Right forelimb (tissue), 1 donor: ENCODE results near the gene EPB41.

Source experiments
- DNase-seq: peaks from one replicate; pipeline ENCODE4 v3.0.0-alpha.2; 2018

The EPB41 gene

DNA sequence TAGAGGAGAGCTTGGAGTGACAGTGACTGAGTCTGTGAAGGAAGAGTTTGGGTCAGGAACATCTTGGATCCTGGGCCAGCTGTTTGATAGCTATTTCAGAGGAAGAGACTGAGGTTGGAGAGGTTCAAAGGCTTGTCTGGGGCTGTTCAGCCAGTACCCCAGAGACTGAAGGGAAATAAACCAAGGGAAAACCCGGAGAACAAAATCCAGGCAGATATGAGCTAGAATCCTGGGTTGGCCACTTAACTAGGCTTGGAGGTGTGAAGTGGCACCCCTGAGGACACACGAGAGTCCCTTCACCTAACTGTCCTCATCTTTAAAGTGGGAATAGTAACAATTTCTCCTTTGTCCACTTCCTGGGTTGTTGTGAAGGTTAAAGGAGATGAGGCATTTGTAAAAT is 23.1 kb upstream of the EPB41 start:
- no peak for DNase-seq

DNA sequence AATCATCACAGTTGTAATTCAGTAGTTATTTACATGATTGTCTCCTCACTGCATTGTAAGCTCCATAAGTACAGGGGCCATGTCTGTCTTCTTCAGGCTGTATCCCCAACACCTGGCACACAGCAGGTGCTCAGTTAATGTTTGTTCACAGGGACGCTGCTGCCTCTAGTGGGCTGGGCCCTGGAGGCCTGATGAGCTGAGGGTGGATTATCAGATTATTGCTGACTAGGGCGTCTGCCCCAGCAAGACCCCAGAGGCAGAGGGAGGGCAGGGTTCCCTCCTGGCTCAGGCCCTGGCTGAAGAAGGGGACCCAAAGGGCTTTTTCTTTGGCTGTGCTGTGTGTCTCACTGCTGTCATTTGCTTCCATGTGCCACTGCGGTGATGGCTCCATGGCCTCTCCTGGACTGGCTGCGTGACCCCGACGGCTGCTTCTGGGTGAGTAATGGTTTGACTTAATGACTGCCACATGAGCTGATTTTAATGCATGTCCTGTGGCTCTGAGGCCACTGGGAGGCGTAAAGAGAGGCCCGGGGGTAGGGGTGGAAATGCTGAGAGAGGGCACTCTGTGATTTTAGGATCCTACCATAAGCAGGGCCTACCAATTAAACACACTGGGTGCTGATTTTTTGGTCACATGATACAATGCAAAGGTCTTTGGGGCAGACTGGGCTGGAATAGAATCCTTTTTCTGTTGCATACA is 20.8 kb upstream of the EPB41 start:
- DNase-seq = no peak

DNA sequence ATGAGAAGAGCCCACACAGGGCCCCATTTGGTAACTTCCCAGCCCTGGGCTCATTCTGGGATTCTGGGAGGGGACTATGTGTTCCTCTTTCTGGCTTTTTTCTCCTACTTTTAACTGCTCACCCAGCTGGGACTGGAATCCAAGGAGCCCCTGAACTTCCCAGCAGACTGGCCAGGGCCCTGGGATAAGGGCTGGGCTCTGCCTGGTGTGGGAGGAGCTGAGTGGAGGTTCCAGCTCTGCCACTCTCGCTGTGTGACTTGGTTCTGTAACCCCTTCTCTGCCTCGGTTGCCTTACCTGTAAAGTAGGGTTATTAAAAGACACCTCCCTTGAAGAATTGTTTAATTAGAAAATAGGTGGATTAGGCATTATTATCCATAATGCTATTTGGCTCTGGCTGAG is 19.6 kb upstream of the EPB41 start:
- DNase-seq = no peak

DNA sequence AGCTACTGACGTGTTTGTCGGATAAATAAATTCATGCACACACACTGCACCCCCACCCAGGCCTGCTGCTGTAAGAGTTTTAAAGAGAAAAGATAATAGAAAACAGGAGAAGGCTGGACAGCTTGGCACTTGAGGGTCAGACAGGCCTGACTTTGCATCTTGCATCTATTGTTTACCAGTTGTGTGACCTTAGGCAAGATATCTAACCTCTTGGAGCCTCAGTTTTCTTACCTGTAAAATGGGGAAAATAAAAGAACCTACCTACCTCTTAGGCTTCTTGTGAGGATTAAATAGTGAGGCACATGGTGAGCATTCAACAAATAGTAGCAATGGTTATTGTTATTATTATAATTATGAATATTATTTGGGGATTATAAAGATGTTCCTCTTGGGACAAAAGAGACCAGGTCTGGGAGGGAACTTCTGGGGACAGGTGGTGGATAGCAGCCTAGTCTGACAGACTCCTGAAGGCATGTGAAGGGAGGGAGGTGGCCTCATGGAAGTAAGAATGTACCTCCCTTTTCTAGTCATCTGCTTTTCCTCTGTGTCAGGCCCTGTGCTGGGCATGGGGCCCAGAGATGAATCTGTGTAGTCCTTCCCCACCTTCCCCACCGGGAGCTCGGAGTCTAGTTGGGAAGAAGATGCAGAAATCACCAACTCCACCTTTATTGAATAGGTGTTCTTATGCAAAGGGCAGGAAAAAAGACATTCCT is 18.3 kb upstream of the EPB41 start:
- no peak for DNase-seq

DNA sequence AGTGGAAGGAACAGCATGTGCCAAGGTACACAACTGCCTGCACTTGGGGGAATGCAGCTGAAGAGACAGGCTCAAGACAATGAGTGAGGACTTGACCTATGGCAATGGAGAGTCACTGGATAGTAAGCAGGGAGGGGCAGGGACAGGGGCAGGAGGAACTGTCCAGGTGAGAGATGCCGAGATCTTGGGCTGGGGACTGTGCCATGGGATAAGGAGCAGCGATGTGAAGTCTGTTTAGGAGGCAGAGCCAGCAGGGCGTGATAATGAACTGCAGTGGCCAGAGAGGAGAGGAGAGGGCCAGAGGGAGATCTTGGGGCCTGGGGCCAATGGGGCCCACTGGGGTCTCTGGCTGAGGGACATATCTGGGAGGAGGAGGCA is 17.8 kb upstream of the EPB41 start:
- no peak for DNase-seq

DNA sequence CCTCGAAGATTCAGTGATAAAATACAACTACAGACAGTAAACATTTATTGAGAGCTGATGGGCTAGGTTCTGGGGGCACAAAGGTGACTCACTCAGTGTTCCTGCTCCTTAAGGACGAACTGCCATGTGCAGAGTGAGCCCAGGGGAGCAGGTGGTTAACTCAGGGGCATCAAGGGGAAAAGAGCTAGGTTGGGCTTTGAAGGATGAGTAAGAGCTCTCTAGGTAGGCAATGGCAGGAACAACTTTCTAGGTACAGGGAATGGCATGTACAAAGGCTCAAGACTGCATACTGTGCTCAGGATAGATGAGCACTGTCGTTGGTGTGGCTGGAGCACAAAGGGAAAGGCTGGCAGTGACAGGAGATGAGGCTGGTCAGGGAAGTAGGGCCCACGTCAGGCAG is 16.6 kb upstream of the EPB41 start:
- DNase-seq = no peak

DNA sequence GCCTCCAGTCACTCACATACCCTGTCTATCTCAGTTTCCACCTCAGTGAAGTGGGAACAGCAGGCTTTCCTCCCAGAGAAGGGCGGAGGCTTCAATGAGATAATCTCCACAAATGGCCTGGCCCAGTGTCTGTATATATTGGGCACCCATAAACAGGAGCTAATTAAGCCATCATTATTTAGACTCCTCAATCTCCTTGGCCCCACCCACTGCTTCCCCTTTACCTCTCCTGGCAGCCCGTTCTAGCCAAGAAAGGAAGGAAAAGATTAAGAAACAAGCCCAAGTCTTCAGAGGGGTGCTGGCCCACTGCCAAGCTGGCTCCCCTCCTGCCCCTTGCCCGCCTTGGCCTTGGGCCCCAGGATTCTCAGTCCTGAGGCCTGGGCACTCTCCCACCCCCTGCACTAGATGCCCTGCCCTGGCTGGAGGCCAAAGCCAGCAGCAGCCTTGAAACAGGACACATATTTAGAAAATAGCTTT is 15.9 kb upstream of the EPB41 start:
- no peak for DNase-seq

DNA sequence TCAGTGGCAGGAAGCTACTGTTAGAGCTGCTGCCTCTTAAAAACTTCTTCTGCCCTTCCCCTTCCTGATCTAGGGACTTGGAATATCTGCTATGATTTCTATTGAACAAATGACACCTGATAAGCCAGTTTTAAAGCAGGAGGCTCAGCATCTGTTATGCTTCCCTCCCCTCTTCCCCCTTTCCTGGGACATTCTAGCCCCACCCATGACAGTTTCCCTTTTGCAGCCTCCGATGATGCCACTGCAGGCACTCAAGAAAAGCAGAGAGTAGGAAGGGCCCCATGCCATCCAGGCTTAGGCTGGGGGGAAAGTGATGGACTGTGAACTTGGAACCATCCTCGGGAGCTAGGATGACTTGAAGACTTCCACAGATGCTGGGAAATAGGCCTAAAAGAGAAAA is 15.1 kb upstream of the EPB41 start:
- DNase-seq = no peak

DNA sequence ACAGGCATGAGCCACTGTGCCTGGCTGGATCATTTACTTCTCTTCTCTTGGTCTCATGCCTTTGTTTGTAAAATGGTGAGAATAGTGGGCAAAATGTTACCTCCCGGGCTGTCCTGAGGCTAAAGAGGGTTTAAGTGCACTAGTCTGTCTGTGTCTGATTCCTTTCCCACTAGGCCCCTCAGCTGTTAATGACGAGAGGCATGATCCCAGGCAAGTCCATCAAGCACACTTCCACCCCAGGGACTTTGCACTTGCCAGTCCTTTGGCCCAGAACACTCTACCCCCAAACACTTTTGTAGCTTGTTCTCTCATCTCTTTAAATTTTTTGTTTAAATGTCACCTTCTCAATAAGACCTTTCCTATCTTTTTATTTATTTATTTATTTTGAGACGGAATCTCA is 13.8 kb upstream of the EPB41 start:
- no peak for DNase-seq

DNA sequence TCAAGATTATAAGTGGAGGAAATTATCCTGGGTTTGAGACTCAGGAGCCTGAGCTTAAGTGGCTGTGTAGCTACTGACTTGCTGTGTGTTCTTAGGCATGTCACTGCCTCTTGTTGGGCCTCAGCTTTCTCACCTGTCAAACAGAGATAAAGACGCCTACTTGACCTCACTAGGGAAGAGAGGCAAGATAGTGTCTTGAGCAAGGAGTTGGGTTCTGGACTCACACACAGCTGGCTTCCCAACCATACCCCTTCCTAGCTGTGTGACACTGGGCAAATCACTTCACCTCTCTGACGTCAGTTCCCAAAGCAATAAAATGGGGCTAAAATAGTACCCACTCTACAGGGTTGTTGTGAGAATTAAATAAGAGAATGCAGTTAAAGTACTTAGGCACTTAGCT is 11.6 kb upstream of the EPB41 start:
- DNase-seq = no peak

DNA sequence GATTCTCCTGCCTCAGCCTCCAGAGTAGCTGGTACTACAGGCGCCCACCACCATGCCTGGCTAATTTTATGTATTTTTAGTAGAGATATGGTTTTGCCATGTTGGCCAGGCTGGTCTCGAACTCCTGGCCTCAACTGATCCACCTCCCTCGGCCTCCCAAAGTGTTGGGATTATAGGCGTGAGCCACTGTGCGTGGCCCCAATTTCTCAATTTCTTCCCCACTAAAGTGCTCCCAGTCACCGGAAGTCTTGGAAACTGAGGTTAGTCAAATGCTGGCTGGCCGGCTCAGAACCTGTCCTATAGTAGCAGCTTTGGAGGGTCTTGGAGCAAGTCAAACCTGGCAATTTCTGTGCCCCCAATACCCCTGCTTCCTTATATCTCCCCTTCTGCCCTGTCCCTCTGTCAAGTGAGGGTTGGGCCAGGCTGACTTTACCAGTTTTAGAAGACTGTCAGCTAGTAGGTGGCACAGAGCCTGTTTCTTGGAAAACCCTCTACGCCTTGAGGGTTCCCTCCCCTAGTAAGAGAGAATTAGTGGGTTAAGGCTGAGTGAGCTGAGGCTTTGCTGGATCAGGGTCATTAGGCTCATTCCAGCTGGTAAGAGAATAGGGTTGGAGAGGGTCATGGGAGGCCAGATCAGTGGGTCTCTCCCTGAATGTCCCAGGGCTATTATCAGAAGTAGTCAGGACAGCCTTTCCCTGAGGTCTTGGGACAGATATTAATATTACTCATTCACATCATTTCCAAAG is 8.3 kb upstream of the EPB41 start:
- DNase-seq = no peak

DNA sequence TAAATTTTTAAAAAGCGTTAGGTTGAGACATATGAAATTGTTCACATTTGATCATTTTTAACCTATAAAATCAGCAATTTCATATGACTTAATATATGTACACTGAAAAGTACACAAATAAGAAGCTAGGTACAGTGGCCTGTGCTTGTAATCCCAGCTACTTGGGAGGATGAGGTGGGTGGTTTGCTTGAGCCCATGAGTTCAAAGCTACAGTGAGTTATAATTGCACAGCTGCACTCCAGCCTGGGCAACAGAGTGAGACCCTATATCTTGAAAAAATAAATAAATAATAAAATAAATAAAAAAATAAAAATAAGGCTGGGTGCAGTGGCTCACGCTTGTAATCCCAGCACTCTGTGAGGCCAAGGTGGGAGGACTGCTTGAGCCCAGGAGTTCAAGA is 5.2 kb upstream of the EPB41 start:
- DNase-seq = no peak

DNA sequence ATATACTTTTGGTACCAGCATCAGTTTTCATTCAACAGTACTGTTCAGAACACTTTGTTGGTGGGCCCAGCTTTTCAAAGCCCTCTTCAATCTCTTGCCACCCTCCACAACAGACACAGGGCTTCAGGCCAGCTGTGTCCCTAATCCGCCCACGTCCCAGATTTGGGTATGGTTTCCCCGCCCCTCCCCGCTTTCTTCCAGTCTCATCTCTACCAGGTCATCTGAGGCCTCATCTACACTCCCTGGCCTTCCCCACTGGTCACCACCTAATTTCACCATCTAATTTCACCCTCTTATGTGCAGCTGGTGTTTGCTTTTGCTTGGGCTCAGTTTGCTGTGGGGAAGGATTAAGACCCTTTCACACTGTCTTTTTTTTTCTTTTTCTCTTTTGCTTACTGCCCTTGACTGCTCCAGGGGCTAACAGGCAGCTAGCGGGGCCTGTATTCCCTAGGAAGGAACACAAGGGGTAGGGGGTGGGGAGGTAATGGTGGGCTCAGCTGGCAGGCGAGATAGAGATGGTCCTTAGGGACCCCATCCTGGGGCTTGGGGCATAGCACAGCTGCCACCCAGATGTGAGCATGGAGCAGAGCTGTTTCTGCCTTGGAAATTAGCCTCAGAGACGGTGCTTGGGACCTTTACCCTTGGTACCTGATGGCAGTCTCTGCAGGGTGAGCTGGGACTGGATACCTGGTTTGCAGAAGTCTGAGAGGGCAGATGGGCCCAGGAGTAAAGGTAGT is 3.8 kb upstream of the EPB41 start:
- DNase-seq = no peak

DNA sequence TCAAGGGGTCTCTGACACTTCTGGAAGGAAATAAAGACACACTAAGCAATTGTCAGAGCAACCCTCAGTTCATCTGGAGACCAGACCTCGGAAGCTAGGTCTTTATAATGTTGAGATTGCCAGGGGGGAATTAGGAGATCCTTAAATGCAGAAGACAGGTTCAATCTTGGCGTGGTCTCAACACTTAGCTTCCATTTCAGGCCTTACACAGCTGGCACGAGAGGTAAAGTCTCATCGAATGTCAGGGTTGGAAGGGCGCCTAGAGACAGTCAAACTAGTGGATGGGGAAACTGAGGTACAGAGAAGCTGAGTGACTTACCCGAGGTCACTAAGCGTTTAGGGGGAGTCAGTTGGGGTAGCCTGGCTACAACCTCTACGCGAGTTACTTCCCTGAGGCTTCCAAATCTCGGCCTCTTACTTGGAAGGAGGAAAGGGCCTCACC is 562 bp upstream of the EPB41 start:
- no peak for DNase-seq

DNA sequence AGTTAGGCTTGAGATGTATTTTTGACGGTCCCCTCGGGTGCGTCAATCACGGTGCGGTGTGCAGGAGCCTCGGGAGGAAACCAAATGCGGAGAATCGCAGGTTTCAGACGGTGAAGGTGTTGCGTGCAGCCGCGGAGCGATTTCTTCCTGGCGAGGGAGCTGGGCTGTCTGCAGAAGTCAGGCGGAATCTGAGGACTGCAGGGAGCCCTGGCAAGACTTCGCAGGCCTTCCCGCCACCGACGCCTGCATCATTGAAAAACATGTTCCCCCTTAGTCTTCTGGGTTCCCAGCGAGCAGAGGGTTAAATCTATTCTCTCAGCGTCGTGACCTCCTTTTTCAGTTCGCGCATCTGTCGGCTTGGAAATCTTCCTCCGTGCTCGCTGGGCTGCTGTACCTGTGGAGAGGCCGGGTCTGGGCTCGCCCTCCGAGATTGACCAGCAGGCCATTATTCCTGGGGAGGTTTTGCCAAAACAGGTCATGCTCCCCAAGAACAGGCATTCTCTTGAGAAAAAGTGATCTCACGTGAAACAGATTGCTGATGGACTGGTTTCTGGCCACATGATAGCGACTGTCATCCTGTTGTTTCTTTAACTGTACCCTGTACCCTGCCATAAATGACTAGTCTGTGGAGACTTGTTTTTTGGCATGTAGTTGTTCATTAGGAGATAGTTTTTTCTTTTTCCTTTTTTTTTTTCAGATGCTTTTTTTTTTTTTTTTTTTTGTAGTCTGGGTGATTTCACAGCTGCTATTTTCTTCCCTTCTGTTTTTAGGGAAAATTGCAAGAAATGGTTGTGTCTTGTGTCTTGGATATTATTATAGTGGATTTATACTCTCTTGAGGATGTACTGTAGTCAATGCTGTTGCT is 894 bp downstream of the EPB41 start:
- DNase-seq = peak; percentile 73

DNA sequence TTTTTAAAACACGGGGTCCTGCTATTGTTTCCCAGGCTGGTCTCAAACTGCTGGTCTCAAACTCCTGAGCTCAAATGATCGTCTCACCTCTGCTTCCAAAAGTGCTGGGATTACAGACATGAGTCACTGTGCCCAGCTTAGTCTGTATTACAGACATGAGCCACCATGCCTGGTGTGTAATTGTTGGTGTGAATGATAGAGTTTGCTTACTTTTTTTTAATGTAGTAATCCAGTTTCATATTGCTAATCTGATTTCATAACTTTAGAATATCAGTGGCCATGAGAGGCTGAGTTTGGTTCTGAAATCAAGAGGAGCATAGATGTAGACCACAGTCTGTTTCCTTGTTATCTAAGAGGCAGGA is 3.4 kb downstream of the EPB41 start:
- no peak for DNase-seq

DNA sequence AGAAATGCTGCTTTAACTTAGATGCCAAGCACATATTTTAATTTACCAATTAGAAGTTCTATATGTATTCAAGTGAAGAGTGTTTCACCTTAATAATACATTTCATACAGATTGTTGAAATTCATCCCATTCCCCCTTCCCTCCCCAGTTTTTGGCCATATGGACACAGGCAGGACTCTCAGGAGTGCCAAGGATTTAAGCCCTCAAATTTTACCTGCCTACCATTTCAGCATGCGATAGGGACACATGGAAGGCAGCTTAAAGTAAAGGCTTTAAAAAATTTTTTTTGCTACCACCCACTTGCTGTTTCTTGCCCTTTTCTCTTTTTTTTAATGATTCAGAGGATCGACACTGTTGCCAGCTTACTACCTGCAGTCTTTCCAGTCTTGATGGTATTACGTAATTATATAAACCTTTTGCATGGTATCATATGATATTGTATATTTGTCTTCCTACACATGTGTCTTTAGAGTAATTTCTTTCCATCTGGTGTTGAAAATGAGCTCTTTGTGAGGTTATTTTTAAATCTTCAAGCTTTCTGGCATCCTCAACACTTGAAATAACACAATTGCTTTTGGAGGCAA is 7.0 kb downstream of the EPB41 start:
- DNase-seq = no peak

DNA sequence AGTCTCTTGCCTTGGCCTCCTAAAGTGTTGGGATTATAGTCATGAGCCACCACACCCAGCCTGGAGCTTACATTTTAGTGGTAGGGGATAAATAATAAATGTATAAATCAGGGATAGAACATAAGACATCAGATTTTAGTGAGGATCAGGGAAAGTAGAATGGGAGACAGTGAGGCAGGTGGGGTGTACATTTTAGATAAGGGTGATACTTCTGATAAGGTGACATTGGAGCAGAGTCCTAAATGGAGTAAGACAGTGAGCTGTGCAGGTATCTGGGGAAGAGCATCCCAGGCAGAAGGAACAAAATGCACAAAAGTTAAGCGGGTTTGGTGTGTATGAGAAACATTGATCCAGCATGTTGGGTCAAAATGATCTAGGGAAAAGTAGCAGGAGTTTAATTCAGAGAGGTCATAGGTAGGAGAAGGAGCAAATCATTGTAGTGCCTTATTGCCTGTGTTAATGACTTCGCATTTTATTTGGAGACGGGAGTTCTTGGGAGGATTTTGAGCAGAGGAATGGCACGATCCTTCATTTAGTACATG is 11.1 kb downstream of the EPB41 start:
- no peak for DNase-seq

DNA sequence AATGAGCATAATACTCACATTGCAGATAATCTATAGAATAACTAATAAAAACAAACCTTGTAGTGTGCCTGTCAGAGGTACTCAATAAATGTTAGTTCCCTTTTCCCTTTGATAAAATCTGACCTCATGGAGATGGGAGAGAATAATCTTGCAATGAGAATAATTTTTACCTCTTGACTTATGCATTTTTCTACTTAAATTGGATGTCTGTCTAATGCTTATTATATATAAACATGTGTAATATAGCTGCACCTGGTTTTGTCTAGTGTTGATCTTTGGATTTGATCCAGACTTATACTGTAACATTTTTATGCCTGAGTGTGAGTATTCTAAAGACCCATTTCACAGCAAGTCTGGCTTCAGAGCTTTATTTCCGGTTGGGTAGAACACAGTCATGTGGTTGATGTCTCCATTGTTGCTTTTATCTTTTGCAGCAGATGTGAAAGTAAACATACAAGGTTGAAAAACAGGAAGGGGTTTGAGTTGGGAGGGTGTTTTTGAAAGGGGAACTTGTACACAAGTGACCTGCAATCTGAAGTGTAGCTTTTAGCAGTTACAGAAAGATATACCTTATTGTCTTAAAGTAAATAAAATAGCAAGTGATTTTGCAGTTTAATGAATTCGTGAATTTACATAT is 12.4 kb downstream of the EPB41 start:
- DNase-seq = no peak

DNA sequence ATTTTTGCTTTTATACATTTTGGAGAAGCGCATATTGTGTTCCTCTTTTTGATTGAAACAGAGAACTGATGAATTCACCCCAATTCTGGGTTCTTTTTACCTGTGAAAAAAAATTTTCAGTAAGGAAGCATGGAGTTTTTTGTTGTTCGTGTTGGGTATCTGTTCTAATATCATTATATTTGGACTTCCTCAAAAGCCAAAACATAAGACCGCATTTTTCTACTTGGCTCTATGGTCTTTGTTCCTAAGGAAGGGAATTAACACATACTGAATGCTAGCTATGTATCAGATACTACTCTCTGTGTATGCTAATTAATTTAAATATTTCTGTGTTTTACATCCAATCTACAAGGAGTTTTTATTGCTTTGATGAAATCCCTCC is 12.9 kb downstream of the EPB41 start:
- no peak for DNase-seq

DNA sequence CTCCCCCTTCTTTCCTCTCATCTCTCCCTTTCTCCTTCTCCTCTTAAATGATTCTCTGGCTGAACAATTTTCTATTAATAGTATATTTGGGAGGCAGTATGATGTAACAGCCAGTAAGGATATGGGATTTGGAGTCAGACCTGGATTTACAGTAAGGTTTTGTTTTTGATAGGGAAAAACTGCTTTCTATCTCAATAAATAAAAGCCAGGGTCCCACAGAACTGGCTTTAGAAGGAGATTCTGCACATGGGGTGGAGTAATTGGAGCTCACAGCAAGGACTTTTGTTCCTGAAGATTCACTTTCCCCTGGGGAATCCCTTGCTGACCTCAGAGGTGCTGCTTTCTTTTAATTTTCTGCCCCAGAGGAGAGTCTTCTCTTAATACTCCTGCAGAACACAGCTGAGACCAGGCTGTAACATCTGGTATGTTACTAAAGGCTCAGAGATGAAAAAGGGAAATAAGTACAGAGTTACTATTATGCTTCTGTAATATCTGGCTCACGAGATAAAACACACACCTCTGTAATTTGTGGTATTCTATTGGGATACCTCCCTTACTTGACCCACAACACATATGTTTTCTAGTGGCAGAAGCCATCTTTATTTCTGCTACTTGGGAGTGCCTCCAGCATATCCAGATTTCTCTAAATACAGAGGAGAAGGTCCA is 13.4 kb downstream of the EPB41 start:
- no peak for DNase-seq
